GM12864 (cell line): ENCODE measurements around the gene RNU1-2.

ENCODE experiments used
- DNase-seq: peaks from one replicate; pipeline ENCODE4 v3.0.0-alpha.2; 2011; ENCODE audit warnings: low read depth
- H3K4me3 ChIP-seq: 2 replicates; pipeline ENCODE4 v1.5.1; 2011; ENCODE audit warnings: mild to moderate bottlenecking, low read depth, low read length, control low read depth
- CTCF ChIP-seq: IDR thresholded peaks from 2 replicates; pipeline ENCODE4 v1.5.1; 2011; ENCODE audit warnings: low read depth, mild to moderate bottlenecking, moderate library complexity, low read length, control low read depth, inconsistent platforms; ENCODE audit errors: missing control alignments

The RNU1-2 gene

GRCh38 chr1:16922885-16923431 is 27.2 kb downstream of the RNU1-2 start:
- DNase-seq: no peak

DNA sequence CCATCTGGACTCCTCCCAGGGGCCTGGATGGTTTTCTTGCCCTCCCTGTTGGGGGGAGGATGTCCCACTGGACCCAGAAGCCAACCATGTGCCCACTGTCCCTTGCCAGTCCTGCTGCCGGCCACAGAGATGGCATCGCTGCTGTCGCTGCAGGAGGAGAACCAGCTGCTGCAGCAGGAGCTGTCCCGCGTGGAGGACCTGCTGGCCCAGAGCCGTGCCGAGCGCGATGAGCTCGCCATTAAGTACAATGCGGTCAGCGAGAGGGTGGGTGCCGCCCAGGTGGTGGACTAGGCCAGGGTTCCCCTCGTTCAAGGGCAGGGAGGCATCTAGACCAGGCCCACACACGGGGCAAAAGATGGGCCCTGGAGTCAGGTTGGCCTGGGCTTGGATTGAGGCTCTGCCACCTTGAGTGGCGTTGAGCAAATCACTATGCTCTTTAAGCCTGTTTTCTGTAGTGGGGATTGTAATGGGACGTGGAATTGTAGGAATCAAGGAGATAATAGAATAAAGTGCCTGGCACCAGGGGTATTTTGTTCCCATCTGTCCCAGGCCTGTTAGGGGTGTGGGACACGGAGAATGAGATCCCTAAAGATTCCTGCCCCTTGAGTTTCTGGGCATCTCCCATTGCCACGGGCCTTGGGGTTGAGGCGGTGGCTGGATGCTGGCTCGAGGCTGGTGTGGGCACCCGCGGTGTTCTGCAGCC is 28.6 kb downstream of the RNU1-2 start:
- TF ChIP-seq CTCF: no peak
- no peak for DNase-seq
- no peak overlapping the region for H3K4me3 ChIP-seq

More at GRCh38 chr1:16922885-16923431, 27.2 kb downstream of the RNU1-2 start:
- TF ChIP-seq CTCF: no peak
- no peak overlapping the region for H3K4me3 ChIP-seq

GRCh38 chr1:16924919-16925477 is 29.2 kb downstream of the RNU1-2 start:
- no peak overlapping the region for H3K4me3 ChIP-seq
- peak; percentile 11 for TF ChIP-seq CTCF
- no peak for DNase-seq

DNA sequence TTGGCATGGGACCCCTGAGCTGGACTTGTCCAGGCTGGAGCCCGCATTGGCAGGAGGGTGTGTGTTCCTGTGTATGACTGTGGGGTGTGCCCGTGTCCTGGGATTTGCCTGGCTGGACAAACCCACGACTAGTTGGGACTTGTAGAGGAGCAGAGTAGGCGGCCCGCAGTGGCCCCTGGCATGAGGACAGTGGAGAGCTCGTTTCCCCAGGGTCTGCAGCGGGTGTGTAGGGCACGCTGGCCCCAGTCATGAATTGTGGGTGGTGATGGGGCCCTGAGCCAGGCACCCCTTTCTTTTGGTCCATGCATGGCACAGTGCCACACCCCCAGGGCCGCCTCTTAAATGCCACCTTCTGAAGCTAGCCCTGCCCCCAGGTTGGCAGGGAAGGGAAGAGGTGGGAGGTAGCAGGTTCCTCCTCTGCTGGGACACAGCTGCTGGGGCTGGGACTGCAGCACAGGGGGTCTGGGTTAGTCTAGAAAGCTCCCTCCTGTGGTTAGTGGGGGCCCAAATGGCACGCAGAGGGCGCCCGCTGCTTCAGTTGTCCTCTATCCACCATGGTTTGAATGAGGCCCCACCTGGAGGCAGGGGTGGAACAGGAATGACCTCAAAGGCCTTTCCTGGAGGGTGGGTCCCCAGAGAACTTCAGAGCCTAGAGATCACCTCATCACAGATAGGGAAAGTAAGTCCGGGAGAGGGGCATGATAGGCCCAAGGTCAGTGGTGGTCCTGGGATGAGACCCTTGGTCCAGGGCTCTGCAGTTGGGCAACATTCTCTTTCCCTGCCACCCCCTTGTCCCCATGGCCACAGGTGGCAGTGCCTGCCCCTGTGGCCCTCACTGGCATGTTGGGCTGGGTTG is 30.1 kb downstream of the RNU1-2 start:
- TF ChIP-seq CTCF: no peak
- no peak for DNase-seq

DNA sequence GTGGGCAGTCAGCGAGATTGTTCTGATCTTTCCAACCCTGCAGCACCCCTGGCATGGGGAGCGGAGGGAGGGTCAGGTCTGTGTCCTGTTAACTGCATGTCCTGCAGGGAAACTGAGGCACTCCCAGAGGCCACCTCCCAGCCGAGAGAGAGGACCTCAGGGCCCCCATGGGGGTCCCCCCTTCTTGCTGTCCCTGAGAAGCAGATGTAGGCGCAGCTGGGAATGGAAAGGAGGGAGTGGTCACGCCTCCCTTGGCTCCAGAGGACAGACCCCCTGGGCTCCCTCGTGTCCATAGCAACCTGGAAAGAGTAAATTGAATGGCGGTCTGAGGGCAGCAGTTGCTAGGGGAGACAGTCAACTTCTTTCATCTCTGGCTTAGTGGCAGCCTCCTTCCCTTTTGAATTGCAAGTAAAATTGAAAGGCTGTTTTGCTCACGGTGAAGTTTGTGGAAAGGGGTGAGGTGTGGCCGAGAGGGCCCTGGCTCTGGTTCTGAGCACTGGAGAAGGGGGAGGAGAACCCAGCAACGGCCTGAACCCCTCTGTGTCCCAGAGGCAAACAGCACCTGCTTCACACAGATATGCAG is 30.8 kb downstream of the RNU1-2 start:
- DNase-seq: no peak
- H3K4me3 ChIP-seq: no peak overlapping the region
- no peak for TF ChIP-seq CTCF

More for the DNA sequence above, 30.1 kb downstream of the RNU1-2 start:
- no peak overlapping the region for H3K4me3 ChIP-seq

DNA sequence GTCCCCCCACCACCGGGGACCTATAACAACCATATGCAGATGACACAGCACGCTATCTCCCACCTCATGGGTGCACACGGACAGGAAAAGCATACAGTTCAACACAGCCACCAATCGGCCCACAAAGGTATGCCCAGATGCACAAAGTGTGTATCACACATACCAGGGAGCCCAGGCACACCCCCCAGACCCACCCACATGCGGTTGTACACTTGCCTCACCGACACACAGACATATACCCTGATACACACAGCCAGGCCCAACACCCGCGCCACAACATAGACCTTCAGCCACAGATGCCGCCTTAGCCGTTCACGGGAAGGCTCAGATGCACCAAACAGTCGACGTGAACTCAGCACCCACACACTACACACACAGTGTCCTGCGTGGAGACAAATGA is 31.5 kb downstream of the RNU1-2 start:
- H3K4me3 ChIP-seq: no peak overlapping the region
- no peak for TF ChIP-seq CTCF
- DNase-seq: no peak
